Measurements from ENCODE around the gene CDH23. TPM values are rescaled to one million over a fixed set of nuclear protein-coding genes. Genes with fewer than 3 reads are reported as not detected.

Gene CDH23
- total RNA-seq, 2 donors from 2014 or later = 3.9 to 74.8 TPM

DNA sequence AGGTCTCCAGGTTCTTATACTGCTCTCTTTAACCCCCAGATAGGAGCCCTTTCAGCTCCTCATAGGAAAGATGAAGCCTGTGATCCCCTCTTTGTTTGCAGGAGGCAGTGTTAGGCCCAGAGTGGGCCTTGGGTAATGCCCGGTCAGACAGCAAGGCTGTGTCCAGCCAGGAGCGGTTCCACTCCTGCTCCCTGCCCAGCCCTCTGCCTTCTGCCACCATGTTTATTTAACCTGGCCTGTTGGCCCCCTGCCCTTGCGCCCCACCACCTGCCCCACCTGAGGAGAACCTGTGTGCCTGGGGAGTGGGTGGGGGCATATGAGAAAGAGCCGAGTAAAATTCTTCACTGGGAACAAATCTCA, 24.3 kb downstream of the CDH23 start:
- H3K9me3 ChIP-seq = no peaks in the 10 kb centered on the region
- TF ChIP-seq POLR2A (IDR thresholded peaks at IDR 0.05) = no peak
- TF ChIP-seq POLR2AphosphoS5 (IDR thresholded peaks at IDR 0.05) = no peak
- TF ChIP-seq, protein P1, sequence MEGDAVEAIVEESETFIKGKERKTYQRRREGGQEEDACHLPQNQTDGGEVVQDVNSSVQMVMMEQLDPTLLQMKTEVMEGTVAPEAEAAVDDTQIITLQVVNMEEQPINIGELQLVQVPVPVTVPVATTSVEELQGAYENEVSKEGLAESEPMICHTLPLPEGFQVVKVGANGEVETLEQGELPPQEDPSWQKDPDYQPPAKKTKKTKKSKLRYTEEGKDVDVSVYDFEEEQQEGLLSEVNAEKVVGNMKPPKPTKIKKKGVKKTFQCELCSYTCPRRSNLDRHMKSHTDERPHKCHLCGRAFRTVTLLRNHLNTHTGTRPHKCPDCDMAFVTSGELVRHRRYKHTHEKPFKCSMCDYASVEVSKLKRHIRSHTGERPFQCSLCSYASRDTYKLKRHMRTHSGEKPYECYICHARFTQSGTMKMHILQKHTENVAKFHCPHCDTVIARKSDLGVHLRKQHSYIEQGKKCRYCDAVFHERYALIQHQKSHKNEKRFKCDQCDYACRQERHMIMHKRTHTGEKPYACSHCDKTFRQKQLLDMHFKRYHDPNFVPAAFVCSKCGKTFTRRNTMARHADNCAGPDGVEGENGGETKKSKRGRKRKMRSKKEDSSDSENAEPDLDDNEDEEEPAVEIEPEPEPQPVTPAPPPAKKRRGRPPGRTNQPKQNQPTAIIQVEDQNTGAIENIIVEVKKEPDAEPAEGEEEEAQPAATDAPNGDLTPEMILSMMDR (IDR thresholded peaks at IDR 0.05) = no peak
- H3K4me1 ChIP-seq (replicated peaks) = no peaks in the 10 kb centered on the region
- no peaks in the 10 kb centered on the region for H3K36me3 ChIP-seq
- no peak overlapping the region for H3K27ac ChIP-seq
- no peaks in the 10 kb centered on the region for H3K27me3 ChIP-seq (replicated peaks; ENCODE audit: insufficient read depth)
- H3K4me3 ChIP-seq = no peak overlapping the region
- intact Hi-C loops (cut with DNase I) = no loop called here
- no peak for DNase-seq (ENCODE audit: low spot score)
- WGBS = 84% methylated on average over 4 of the region's 4 CpGs

DNA sequence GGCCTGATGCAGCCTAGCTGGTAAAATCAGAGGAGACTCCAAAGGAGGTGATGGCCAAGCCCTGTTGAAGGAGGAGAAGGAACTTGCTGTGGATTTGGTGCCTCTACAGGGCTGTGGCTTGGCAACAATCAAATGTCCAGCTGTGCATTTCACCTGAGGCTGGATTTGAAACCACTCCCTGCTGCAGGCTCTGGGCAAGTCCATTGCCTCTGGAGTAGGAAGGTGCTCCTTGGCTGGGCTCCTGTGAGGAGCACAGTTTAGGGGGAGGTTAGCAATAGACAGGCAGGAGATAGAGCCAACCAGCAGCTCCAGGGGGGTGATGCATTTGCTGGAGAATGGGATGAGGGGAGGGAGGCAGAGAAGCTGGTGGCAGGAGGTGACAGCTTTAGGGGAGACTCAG, 26.5 kb downstream of the CDH23 start:
- H3K4me1 ChIP-seq (replicated peaks) = no peaks in the 10 kb centered on the region

GRCh38 chr10:71423901-71424300, 27.2 kb downstream of the CDH23 start:
- Histone ChIP-seq H3K4me3 (no peak overlapping the region), H3K4me1 (replicated peaks) (no peaks in the 10 kb centered on the region), H3K9me3 (no peaks in the 10 kb centered on the region), H3K36me3 (no peaks in the 10 kb centered on the region), H3K27me3 (replicated peaks; ENCODE audit: insufficient read depth) (no peaks in the 10 kb centered on the region), H3K27ac (no peak overlapping the region)
- TF ChIP-seq POLR2AphosphoS5 (IDR thresholded peaks at IDR 0.05) = no peak
- TF ChIP-seq, protein P1 (IDR thresholded peaks at IDR 0.05) = no peak
- no peak for TF ChIP-seq POLR2A (IDR thresholded peaks at IDR 0.05)
- no peak for DNase-seq (ENCODE audit: low spot score)
- WGBS = 92% methylated on average over 12 of the region's 12 CpGs
- intact Hi-C loops (cut with DNase I) = no loop called here

More for the DNA sequence above, 26.5 kb downstream of the CDH23 start:
- Histone ChIP-seq H3K27ac (no peak overlapping the region), H3K9me3 (no peaks in the 10 kb centered on the region), H3K27me3 (replicated peaks; ENCODE audit: insufficient read depth) (no peaks in the 10 kb centered on the region), H3K36me3 (no peaks in the 10 kb centered on the region), H3K4me3 (no peak overlapping the region)
- intact Hi-C loops (cut with DNase I) = no loop called here
- no peak for DNase-seq (ENCODE audit: low spot score)
- TF ChIP-seq POLR2AphosphoS5 (IDR thresholded peaks at IDR 0.05) = no peak
- TF ChIP-seq, protein P1 (IDR thresholded peaks at IDR 0.05) = no peak
- TF ChIP-seq POLR2A (IDR thresholded peaks at IDR 0.05) = no peak

DNA sequence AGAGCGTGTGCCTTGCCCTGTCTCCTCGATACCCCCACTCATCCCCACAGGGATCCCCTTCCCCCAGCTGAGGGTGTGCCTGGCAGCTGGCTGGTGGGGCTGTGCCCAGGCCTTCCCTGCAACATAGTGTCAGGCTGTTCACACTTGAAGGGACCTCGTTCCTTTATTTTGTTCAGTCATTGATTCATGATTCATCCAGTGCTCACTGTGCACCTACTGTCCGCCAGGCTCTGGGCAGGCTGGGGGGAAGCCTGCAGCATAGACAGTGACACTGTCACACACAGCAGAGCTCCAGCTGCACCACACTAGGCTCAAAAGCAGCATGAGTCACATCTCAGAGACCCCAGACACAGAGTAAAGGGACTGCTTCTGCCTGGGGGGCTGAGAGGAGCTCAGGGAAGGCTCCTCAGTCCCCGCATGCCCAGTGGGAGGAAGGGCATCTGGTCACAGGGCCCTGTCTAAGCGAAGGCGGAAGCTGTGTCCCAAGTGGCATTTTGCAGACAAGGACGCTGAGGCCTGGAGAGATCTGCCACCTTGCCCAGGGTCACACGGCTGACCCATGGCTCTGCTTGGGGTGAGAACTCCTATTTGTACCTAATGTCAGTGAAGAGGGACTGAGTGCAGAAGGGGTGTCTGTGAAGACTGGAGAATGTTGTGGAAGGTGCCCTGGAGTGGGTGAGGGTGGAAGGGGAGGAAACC, 27.9 kb downstream of the CDH23 start:
- DNase-seq (ENCODE audit: low spot score) = no peak

More for the DNA sequence above, 27.9 kb downstream of the CDH23 start:
- Histone ChIP-seq H3K36me3 (no peaks in the 10 kb centered on the region), H3K9me3 (no peaks in the 10 kb centered on the region), H3K4me1 (replicated peaks) (no peaks in the 10 kb centered on the region), H3K4me3 (no peak overlapping the region), H3K27me3 (replicated peaks; ENCODE audit: insufficient read depth) (no peaks in the 10 kb centered on the region), H3K27ac (no peak overlapping the region)
- WGBS = 90% methylated on average over 9 of the region's 9 CpGs
- intact Hi-C loops (cut with DNase I) = no loop called here
- TF ChIP-seq, protein P1 (IDR thresholded peaks at IDR 0.05) = no peak
- TF ChIP-seq POLR2A (IDR thresholded peaks at IDR 0.05) (no peak), POLR2AphosphoS5 (IDR thresholded peaks at IDR 0.05) (no peak)
